GM23338 (cell line): ENCODE measurements around the gene GRHL3. TPM values are rescaled to one million over a fixed set of nuclear protein-coding genes. Genes with fewer than 3 reads are reported as not detected.

Source experiments
- ATAC-seq: fragments of 200-7000 bp; cut with Tn5 transposase; 3 replicates; pipeline ENCODE4 v1.9.1; 2020
- DNase-seq: peaks from one replicate; pipeline ENCODE4 v3.0.0-alpha.2; 2015; ENCODE audit warnings: low spot score
- H2AFZ ChIP-seq: fragments of 200-600 bp; sonication (generic); 2 replicates; pipeline ENCODE4 v1.8.0; 2016; ENCODE audit warnings: antibody characterized with exemption, mild to moderate bottlenecking, moderate library complexity
- H3F3A ChIP-seq: fragments of 200-600 bp; sonication (generic); replicated peaks from 2 replicates; pipeline ENCODE4 v1.8.0; 2017; ENCODE audit warnings: antibody characterized with exemption, mixed run types, low read depth
- H3K27ac ChIP-seq: fragments of 200-600 bp; sonication (generic); 2 replicates; pipeline ENCODE4 v1.6.1; 2016; ENCODE audit warnings: low read depth
- H3K27me3 ChIP-seq: fragments of 200-600 bp; sonication (generic); 2 replicates; pipeline ENCODE4 v1.8.0; 2016; ENCODE audit warnings: mild to moderate bottlenecking, mixed run types, moderate library complexity; ENCODE audit not compliant: insufficient read depth
- H3K36me3 ChIP-seq: fragments of 200-600 bp; sonication (generic); 2 replicates; pipeline ENCODE4 v1.8.0; 2016; ENCODE audit warnings: mild to moderate bottlenecking; ENCODE audit not compliant: insufficient read depth
- H3K4me1 ChIP-seq: fragments of 200-600 bp; sonication (generic); 2 replicates; pipeline ENCODE4 v1.8.0; 2016; ENCODE audit warnings: mild to moderate bottlenecking, moderate library complexity; ENCODE audit not compliant: insufficient read depth
- H3K4me2 ChIP-seq: fragments of 200-600 bp; sonication (generic); 2 replicates; pipeline ENCODE4 v1.7.1; 2017; ENCODE audit warnings: mixed run types
- H3K4me3 ChIP-seq: fragments of 200-600 bp; sonication (generic); 2 replicates; pipeline ENCODE4 v1.6.1; 2016; ENCODE audit warnings: mixed run types
- H3K79me2 ChIP-seq: fragments of 200-600 bp; sonication (generic); replicated peaks from 2 replicates; pipeline ENCODE4 v1.8.0; 2017; ENCODE audit warnings: mild to moderate bottlenecking; ENCODE audit not compliant: insufficient read depth
- H3K9me2 ChIP-seq: fragments of 200-600 bp; sonication (generic); 2 replicates; pipeline ENCODE4 v1.8.0; 2017; ENCODE audit not compliant: insufficient read depth
- H4K20me1 ChIP-seq: fragments of 200-600 bp; sonication (generic); replicated peaks from 2 replicates; pipeline ENCODE4 v1.8.0; 2017; ENCODE audit warnings: mild to moderate bottlenecking; ENCODE audit not compliant: insufficient read depth
- H3K27ac Mint-ChIP-seq: 2 replicates; pipeline ENCODE4 v1.8.0; 2020; ENCODE audit warnings: inconsistent platforms, mild to moderate bottlenecking, moderate library complexity, mixed read lengths
- H3K27me3 Mint-ChIP-seq: 3 replicates; pipeline ENCODE4 v1.8.0; 2022; ENCODE audit warnings: low read depth, mild to moderate bottlenecking, moderate library complexity, mixed read lengths, inconsistent platforms; ENCODE audit not compliant: insufficient read depth, poor library complexity
- H3K36me3 Mint-ChIP-seq: 3 replicates; pipeline ENCODE4 v1.8.0; 2021; ENCODE audit warnings: low read depth, mild to moderate bottlenecking, inconsistent platforms, moderate library complexity, mixed read lengths
- H3K4me1 Mint-ChIP-seq: 3 replicates; pipeline ENCODE4 v1.8.0; 2020; ENCODE audit warnings: mild to moderate bottlenecking, inconsistent platforms, mixed read lengths
- H3K4me3 Mint-ChIP-seq: 3 replicates; pipeline ENCODE4 v1.8.0; 2021; ENCODE audit warnings: moderate library complexity, mild to moderate bottlenecking, inconsistent platforms, mixed read lengths
- H3K9me3 Mint-ChIP-seq: 3 replicates; pipeline ENCODE4 v1.8.0; 2020; ENCODE audit warnings: moderate library complexity, mild to moderate bottlenecking, inconsistent platforms, mixed read lengths
- CREB1 ChIP-seq: fragments of 250-450 bp; sonication (Bioruptor Pico); IDR thresholded peaks from 2 replicates; pipeline ENCODE4 v1.5.0; 2020; ENCODE audit warnings: low read depth, mild to moderate bottlenecking, moderate library complexity
- CTCF ChIP-seq, 2 experiments: fragments of 200-600 bp in 1 of 2; sonication (generic) in 1 of 2; conservative IDR thresholded peaks; 2 replicates each; pipeline versions ENCODE4 v1.5.1 to v1.6.1; 2016 to 2017; ENCODE audit warnings: antibody characterized with exemption in 2 of 2, low read depth in 2 of 2, mild to moderate bottlenecking in 2 of 2, moderate library complexity in 1 of 2
- ETS1 ChIP-seq: IDR thresholded peaks from 2 replicates; pipeline ENCODE4 v1.6.1; 2016; ENCODE audit warnings: antibody characterized with exemption
- EZH2 ChIP-seq: fragments of 200-600 bp; sonication (generic); IDR thresholded peaks from one replicate; pipeline ENCODE4 v1.8.0; 2017; ENCODE audit warnings: antibody characterized with exemption, mild to moderate bottlenecking, low read depth; ENCODE audit not compliant: unreplicated experiment
- EZH2phosphoT487 ChIP-seq: fragments of 200-600 bp; sonication (generic); IDR thresholded peaks from one replicate; pipeline ENCODE4 v1.8.1; 2018; ENCODE audit warnings: antibody characterized with exemption; ENCODE audit not compliant: unreplicated experiment
- JUNB ChIP-seq: IDR thresholded peaks from one replicate; pipeline ENCODE4 v1.6.1; 2016; ENCODE audit warnings: antibody characterized with exemption; ENCODE audit not compliant: unreplicated experiment
- NANOG ChIP-seq: IDR thresholded peaks from 2 replicates; pipeline ENCODE4 v1.6.1; 2016; ENCODE audit warnings: antibody characterized with exemption, borderline replicate concordance
- POLR2AphosphoS5 ChIP-seq: IDR thresholded peaks from 2 replicates; pipeline ENCODE4 v1.6.1; 2016; ENCODE audit warnings: antibody characterized with exemption, low read depth
- REST ChIP-seq: IDR thresholded peaks from one replicate; pipeline ENCODE4 v1.6.1; 2018; ENCODE audit warnings: antibody characterized with exemption; ENCODE audit not compliant: unreplicated experiment
- STAT1 ChIP-seq: IDR thresholded peaks from one replicate; pipeline ENCODE4 v1.6.1; 2016; ENCODE audit warnings: antibody characterized with exemption; ENCODE audit not compliant: unreplicated experiment
- ZNF114 ChIP-seq: fragments of 250-450 bp; sonication (Bioruptor Pico); IDR thresholded peaks from 2 replicates; pipeline ENCODE4 v1.5.0; 2020; ENCODE audit warnings: mild to moderate bottlenecking, moderate library complexity
- ZNF331 ChIP-seq: fragments of 250-450 bp; sonication (Bioruptor Pico); IDR thresholded peaks from 2 replicates; pipeline ENCODE4 v1.5.0; 2020; ENCODE audit warnings: low read depth, mild to moderate bottlenecking, moderate library complexity
- ZNF462 ChIP-seq: fragments of 250-450 bp; sonication (Bioruptor Pico); IDR thresholded peaks from 2 replicates; pipeline ENCODE4 v1.5.0; 2020; ENCODE audit warnings: mild to moderate bottlenecking, moderate library complexity
- polyA plus RNA-seq: library from polyadenylated mRNA; unstranded; fragments of >200 nt; fragmentation: Nextera tagmentation; extraction: Ambion mirVana; gene quantifications from 2 replicates; pipeline ENCODE4 v1.2.1, GENCODE V29; 2016
- total RNA-seq: library from RNA; depleted of rRNA; stranded (reverse); fragments of >200 nt; shearing (Covaris generic); gene quantifications from 2 replicates; pipeline ENCODE4 v1.2.3, GENCODE V29; 2014

Gene GRHL3
- total and polyA plus RNA-seq, 2 experiments from 2014 or later, result 0.78 to 1.1 TPM

GRCh38 chr1:24281591-24281990, 37.6 kb upstream of the GRHL3 start:
- H3K4me2 ChIP-seq, result no peak overlapping the region
- no peaks in the 10 kb centered on the region for H4K20me1 ChIP-seq
- no peak overlapping the region for H3K4me3 ChIP-seq
- Mint-ChIP-seq H3K4me1 (peaks cover 7% of the 10 kb centered on the region), H3K36me3 (no peaks in the 10 kb centered on the region), H3K27me3 (peaks cover 1% of the 10 kb centered on the region), H3K9me3 (no peaks in the 10 kb centered on the region), H3K27ac (no peak overlapping the region), H3K4me3 (no peak overlapping the region)
- H3K9me2 ChIP-seq, result no peaks in the 10 kb centered on the region
- no peaks in the 10 kb centered on the region; the same call in 1 of the 2 replicates for H3F3A ChIP-seq
- H3K27ac ChIP-seq, result no peak overlapping the region
- H3K36me3 ChIP-seq, result no peaks in the 10 kb centered on the region
- ATAC-seq (no peak), DNase-seq (no peak)
- H3K27me3 ChIP-seq, result no peaks in the 10 kb centered on the region
- H3K4me1 ChIP-seq, result peaks cover 10% of the 10 kb centered on the region
- H3K79me2 ChIP-seq, result no peaks in the 10 kb centered on the region
- H2AFZ ChIP-seq, result no peak overlapping the region
- TF ChIP-seq ZNF462 (CRISPR knock-in tag) (no peak), ZNF331 (CRISPR knock-in tag) (no peak), STAT1 (no peak), ETS1 (no peak), ZNF114 (CRISPR knock-in tag) (no peak), REST (no peak), CREB1 (CRISPR knock-in tag) (no peak), CTCF (conservative IDR thresholded peaks at IDR 0.05; ENCODE audit: low read depth in 2 of 2) (no peak), EZH2 (no peak), EZH2phosphoT487 (no peak), NANOG (no peak), JUNB (no peak), POLR2AphosphoS5 (no peak)
